Measurements from ENCODE around the gene SRD5A2.

Gene SRD5A2

DNA sequence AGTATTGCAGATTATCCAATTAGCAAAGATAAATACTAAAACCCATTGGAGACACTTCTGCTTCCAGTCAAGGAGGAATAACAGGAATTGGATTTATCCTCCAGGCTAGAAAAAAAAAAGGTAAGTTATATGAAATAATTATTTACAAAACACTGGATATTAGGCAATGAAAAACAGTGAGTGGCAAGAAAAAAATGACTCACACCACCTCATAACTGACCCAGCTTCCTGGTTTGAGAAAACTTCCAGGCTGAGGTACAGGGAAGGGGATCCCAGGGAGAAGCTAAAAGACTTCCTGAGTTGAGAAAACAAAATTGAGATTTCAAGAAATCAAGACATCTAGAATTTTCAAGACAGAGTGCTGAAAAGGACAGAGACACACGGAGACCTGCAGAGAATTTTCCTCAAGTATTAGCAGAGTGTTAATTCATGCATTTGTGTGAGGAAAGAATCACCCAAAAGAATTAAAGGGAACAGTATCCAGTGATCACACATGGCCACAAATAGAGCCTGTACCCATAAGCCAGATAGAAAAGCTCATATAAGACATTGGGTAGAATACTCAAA is 17.4 kb downstream of the SRD5A2 start:
- TF ChIP-seq ELF4 (IDR thresholded peaks at IDR 0.05) (no peak), HDGF (IDR thresholded peaks at IDR 0.05; ENCODE audit: borderline replicate concordance) (no peak)
- ChIA-PET POLR2A (no interaction called here), CTCF (no interaction called here)
- no peak for DNase-seq (ENCODE audit: extremely low spot score)

DNA sequence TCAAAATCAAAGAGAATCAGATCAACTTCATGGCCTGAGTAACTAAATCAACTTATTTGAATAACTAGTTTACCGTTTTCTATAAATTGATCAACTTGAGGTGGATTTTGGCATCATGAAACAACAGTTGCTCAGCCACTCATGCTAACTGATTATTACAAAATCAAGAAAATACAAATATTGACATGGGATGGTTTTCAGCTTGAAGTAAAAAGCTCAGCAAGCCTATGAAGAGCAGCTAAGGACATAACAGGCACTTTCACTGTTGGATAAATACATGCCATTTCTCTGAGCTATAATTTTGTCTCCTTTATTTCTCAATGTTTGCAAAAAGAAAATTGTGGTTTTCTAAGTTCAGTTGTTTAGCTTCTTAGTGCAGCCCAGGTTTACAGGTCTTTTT is 18.9 kb downstream of the SRD5A2 start:
- TF ChIP-seq ARNT (IDR thresholded peaks at IDR 0.05) (no peak), NFRKB (IDR thresholded peaks at IDR 0.05) (no peak), SP1 (IDR thresholded peaks at IDR 0.05) (no peak), L3MBTL2 (conservative IDR thresholded peaks at IDR 0.05) (no peak), HDGF (IDR thresholded peaks at IDR 0.05; ENCODE audit: borderline replicate concordance) (no peak), FOXK2 (IDR thresholded peaks at IDR 0.05) (no peak), BHLHE40 (IDR thresholded peaks at IDR 0.05; ENCODE audit: borderline replicate concordance) (no peak), TARDBP (IDR thresholded peaks at IDR 0.05) (no peak), SUZ12 (IDR thresholded peaks at IDR 0.05) (no peak), LEF1 (IDR thresholded peaks at IDR 0.05; ENCODE audit: borderline replicate concordance) (no peak), CTBP1 (IDR thresholded peaks at IDR 0.05; ENCODE audit: borderline replicate concordance) (no peak), FOXM1 (IDR thresholded peaks at IDR 0.05; ENCODE audit: borderline replicate concordance) (no peak), ZNF384 (IDR thresholded peaks at IDR 0.05) (no peak), ELF4 (IDR thresholded peaks at IDR 0.05) (no peak), FOXA1 (IDR thresholded peaks at IDR 0.05) (no peak)
- TF ChIP-seq, protein P1, sequence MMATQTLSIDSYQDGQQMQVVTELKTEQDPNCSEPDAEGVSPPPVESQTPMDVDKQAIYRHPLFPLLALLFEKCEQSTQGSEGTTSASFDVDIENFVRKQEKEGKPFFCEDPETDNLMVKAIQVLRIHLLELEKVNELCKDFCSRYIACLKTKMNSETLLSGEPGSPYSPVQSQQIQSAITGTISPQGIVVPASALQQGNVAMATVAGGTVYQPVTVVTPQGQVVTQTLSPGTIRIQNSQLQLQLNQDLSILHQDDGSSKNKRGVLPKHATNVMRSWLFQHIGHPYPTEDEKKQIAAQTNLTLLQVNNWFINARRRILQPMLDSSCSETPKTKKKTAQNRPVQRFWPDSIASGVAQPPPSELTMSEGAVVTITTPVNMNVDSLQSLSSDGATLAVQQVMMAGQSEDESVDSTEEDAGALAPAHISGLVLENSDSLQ (IDR thresholded peaks at IDR 0.05): no peak
- ChIA-PET CTCF (no interaction called here), POLR2A (no interaction called here)
- no peak for DNase-seq (ENCODE audit: extremely low spot score)

DNA sequence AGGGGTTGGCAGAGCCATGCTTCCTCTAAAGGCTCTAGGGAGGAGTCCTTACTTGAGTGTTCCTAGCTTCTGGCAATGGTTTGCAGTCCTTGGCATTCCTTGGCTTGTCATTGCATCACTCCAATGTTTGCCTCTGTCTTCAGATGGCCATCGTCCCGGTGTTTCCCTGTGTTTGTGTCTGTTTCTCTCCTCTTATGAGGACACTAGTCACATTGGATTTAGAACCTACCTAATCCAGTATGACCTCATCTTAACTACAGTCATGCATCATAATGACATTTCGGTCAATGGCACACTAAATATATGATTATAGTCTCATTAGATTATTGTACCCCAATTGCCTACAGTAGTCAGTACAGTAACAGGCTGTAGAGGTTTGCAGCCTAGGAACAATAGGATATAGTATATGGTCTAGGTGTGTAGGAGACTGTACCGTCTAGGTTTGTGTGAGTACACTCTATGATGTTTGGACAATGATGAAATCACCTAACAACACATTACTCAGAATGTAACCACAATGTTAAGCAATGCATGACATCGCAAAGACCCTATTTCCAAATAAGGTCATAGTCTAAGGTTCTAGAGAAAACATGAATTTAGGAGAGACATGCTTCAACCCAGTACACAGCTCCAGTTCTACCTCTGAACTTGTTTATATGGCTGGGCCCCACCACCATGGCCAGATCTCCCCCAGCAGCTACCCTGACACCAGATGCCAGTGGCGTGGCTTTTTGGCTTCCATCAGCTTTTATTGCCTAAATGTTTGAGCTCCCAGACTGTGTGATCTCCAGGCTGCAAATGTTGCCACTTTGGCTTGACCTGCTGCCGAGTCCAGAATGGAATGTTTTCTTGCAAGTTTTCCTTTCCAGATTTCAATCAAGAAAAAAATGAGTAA is 22.1 kb downstream of the SRD5A2 start:
- ChIA-PET CTCF (no interaction called here), POLR2A (no interaction called here)
- no peak for DNase-seq (ENCODE audit: extremely low spot score)
- TF ChIP-seq L3MBTL2 (conservative IDR thresholded peaks at IDR 0.05) (no peak), NFRKB (IDR thresholded peaks at IDR 0.05) (no peak), FOXA1 (IDR thresholded peaks at IDR 0.05) (no peak), TARDBP (IDR thresholded peaks at IDR 0.05) (no peak), LEF1 (IDR thresholded peaks at IDR 0.05; ENCODE audit: borderline replicate concordance) (no peak), SUZ12 (IDR thresholded peaks at IDR 0.05) (no peak), HDGF (IDR thresholded peaks at IDR 0.05; ENCODE audit: borderline replicate concordance) (no peak), FOXK2 (IDR thresholded peaks at IDR 0.05) (no peak), FOXM1 (IDR thresholded peaks at IDR 0.05; ENCODE audit: borderline replicate concordance) (no peak)

DNA sequence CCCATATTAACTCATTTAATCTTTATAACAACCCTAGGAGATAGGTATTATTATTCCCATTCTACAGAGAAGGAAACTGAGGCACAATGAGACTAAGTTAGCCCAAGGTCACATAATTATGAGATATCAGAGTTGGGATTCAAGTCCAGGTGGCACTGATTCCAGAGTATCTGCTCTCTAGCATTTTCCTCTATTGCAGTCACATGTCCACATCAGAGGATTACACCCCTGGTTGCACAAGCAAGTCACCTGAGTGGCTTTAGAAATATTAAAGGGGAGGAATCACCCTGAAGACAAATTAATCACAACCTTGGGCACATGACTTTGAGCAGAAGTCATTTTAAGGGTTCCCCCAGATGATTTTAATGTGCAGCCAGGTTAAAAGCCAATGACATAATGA is 23.8 kb downstream of the SRD5A2 start:
- CTCF ChIA-PET: no interaction called here
- TF ChIP-seq L3MBTL2 (conservative IDR thresholded peaks at IDR 0.05) (no peak), HDGF (IDR thresholded peaks at IDR 0.05; ENCODE audit: borderline replicate concordance) (no peak), ZNF384 (IDR thresholded peaks at IDR 0.05) (no peak), ARNT (IDR thresholded peaks at IDR 0.05) (no peak)

DNA sequence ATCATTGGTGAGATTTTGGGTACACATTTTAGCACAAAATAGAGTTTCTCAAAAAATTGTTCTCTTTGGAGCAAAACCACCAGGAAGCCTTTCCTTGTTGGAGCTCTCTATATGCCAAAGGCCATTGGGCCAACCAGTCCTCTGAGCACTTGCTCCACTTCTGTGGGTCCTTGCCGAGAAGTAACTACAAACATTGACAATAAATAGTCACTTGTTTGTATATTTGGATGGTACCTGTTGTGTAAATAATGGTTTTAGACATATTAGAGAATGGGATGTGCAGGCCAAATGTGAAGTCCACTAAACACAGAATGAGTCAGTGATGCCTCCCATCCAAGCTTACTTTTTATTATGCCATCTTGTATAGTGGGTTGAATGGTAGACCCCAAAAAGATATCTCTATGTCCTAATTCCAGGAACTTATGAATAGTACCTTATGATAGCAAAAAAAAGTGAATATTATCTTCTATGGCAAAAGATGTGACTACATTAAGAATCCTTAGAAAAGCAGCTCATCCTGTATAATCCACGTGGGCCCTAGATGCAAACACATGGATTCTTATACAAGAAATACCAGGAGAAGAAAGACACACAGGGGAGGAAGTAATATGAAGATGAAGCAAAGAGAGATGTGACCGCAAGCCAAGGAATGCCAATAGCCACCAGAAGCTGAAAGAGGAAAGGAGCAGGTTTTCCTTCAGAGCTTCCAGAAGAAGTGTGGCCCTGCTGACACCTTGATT is 24.6 kb downstream of the SRD5A2 start:
- POLR2A ChIA-PET: no interaction called here
- no peak for DNase-seq (ENCODE audit: extremely low spot score)
- CTCF ChIA-PET: no interaction called here
- TF ChIP-seq LEF1 (IDR thresholded peaks at IDR 0.05; ENCODE audit: borderline replicate concordance): no peak
- TF ChIP-seq FOXA1 (IDR thresholded peaks at IDR 0.05): no peak
- TF ChIP-seq ARNT (IDR thresholded peaks at IDR 0.05): no peak
- no peak for TF ChIP-seq FOXM1 (IDR thresholded peaks at IDR 0.05; ENCODE audit: borderline replicate concordance)

More for the DNA sequence above, 23.8 kb downstream of the SRD5A2 start:
- POLR2A ChIA-PET: no interaction called here
- no peak for DNase-seq (ENCODE audit: extremely low spot score)

DNA sequence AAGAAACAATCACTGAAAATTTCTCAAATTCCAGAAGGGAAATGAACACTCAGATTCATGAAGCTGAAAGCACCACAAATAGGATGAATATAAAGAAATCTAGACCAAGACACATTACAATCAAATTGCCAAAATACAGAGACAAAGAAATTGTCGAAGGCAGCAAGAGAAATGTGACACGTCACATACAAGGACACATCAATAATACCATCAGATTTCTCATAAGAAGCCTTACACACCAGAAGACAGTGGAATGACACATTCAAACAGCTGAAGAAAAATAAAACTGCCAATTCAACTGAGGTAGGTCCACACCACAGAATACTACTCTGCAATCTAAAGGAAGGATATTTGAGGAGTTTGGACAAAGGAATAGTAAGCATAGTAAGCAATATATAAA is 27.4 kb downstream of the SRD5A2 start:
- POLR2A ChIA-PET: no interaction called here
- CTCF ChIA-PET: no interaction called here
- DNase-seq (ENCODE audit: extremely low spot score): no peak
- TF ChIP-seq TARDBP (IDR thresholded peaks at IDR 0.05) (no peak), ZNF384 (IDR thresholded peaks at IDR 0.05) (no peak), ARNT (IDR thresholded peaks at IDR 0.05) (no peak), L3MBTL2 (conservative IDR thresholded peaks at IDR 0.05) (no peak), NFRKB (IDR thresholded peaks at IDR 0.05) (no peak)

DNA sequence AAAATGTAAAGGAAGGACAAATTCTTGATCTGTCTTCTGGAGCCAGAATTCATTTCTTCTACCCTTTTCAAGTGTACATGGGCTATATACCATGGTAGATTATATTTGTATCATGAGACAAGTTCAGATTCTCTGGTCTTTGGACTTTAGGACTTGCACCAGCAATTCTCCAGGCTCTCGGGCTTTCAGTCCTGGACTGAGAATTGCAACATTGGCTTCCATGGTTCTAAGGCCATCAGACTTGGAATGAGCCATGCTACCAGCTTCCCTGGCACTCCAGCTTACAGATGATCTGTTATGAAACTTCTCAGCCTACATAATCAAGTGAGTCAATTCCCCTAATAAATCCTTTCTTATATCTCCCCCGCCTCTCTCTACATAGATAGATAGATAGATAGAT is 33.3 kb downstream of the SRD5A2 start:
- TF ChIP-seq FOXA1 (IDR thresholded peaks at IDR 0.05): no peak
- no peak for TF ChIP-seq FOXK2 (IDR thresholded peaks at IDR 0.05)
- TF ChIP-seq SUZ12 (IDR thresholded peaks at IDR 0.05): no peak
- no peak for TF ChIP-seq SP1 (IDR thresholded peaks at IDR 0.05)
- no peak for TF ChIP-seq BHLHE40 (IDR thresholded peaks at IDR 0.05; ENCODE audit: borderline replicate concordance)
- TF ChIP-seq TARDBP (IDR thresholded peaks at IDR 0.05): no peak
- TF ChIP-seq LEF1 (IDR thresholded peaks at IDR 0.05; ENCODE audit: borderline replicate concordance): no peak
- TF ChIP-seq FOXM1 (IDR thresholded peaks at IDR 0.05; ENCODE audit: borderline replicate concordance): no peak
- no peak for TF ChIP-seq ZNF384 (IDR thresholded peaks at IDR 0.05)
- TF ChIP-seq CTBP1 (IDR thresholded peaks at IDR 0.05; ENCODE audit: borderline replicate concordance): no peak
- CTCF ChIA-PET: no interaction called here
- POLR2A ChIA-PET: no interaction called here
- DNase-seq (ENCODE audit: extremely low spot score): no peak
